ENCODE measurements around the gene MRO. TPM values are rescaled to one million over a fixed set of nuclear protein-coding genes. Genes with fewer than 3 reads are reported as not detected.

Gene MRO
- total RNA-seq, 1 experiment from 2014 or later = 0.32 TPM

DNA sequence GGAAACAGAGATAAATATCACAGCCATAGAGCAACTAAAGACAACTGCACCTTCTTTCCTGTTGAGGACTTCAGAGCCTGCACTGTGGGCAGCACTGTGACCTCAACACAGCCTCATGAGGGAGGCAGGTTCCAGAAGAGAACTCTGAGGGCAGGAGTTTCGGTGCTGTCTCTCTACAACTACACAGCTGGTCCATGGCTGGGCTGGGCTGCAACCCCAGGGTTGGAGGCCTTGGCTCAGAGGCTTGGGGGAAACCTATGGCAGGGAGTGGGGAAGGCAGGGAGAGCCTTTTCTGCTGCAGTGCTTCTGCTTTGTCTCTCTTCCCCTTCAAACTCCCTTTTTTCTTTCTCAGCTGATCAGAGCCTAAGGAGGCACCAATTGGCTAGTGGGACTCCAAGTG lies 66.5 kb downstream of the MRO start:
- ChIA-PET CTCF (no interaction called here), POLR2A (ENCODE audit: low non-redundant PET) (no interaction called here)
- no peak for DNase-seq (ENCODE audit: low spot score)
- BruUV-seq (replicated peaks) = no TSS peak
- H3K36me3 ChIP-seq (ENCODE audit: insufficient read depth, low read length, poor library complexity, severe bottlenecking) = no peaks in the 10 kb centered on the region
- no peak for TF ChIP-seq EZH2 (IDR thresholded peaks at IDR 0.05; ENCODE audit: borderline replicate concordance, low read depth, low read length, poor library complexity, severe bottlenecking)
- TF ChIP-seq, protein P1, sequence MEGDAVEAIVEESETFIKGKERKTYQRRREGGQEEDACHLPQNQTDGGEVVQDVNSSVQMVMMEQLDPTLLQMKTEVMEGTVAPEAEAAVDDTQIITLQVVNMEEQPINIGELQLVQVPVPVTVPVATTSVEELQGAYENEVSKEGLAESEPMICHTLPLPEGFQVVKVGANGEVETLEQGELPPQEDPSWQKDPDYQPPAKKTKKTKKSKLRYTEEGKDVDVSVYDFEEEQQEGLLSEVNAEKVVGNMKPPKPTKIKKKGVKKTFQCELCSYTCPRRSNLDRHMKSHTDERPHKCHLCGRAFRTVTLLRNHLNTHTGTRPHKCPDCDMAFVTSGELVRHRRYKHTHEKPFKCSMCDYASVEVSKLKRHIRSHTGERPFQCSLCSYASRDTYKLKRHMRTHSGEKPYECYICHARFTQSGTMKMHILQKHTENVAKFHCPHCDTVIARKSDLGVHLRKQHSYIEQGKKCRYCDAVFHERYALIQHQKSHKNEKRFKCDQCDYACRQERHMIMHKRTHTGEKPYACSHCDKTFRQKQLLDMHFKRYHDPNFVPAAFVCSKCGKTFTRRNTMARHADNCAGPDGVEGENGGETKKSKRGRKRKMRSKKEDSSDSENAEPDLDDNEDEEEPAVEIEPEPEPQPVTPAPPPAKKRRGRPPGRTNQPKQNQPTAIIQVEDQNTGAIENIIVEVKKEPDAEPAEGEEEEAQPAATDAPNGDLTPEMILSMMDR (conservative IDR thresholded peaks at IDR 0.05; ENCODE audit: low read depth, low read length) = no peak
- H3K27ac ChIP-seq (ENCODE audit: low read depth, low read length, poor library complexity, severe bottlenecking) = no peak overlapping the region
- H3K27me3 ChIP-seq (replicated peaks; ENCODE audit: insufficient read depth, low read depth, low read length, poor library complexity) = peaks cover 7% of the 10 kb centered on the region
- intact Hi-C loops (cut with micrococcal nuclease; ENCODE audit: unreplicated experiment) = no loop called here
- H3K9me3 ChIP-seq (ENCODE audit: low read depth, low read length, poor library complexity, severe bottlenecking) = no peaks in the 10 kb centered on the region
- H3K4me3 ChIP-seq (ENCODE audit: low read depth, low read length, poor library complexity, severe bottlenecking) = no peak overlapping the region
- H3K4me1 ChIP-seq (ENCODE audit: insufficient read depth, low read length, poor library complexity, severe bottlenecking) = peaks cover 9% of the 10 kb centered on the region

- H3K9me3 ChIP-seq (ENCODE audit: low read depth, low read length, poor library complexity, severe bottlenecking) = no peaks in the 10 kb centered on the region
- BruUV-seq (replicated peaks) = no TSS peak
- H3K4me3 ChIP-seq (ENCODE audit: low read depth, low read length, poor library complexity, severe bottlenecking) = no peak overlapping the region
- intact Hi-C loops (cut with micrococcal nuclease; ENCODE audit: unreplicated experiment) = no loop called here
- H3K4me1 ChIP-seq (ENCODE audit: insufficient read depth, low read length, poor library complexity, severe bottlenecking) = peaks cover 16% of the 10 kb centered on the region
- no peak overlapping the region for H3K27ac ChIP-seq (ENCODE audit: low read depth, low read length, poor library complexity, severe bottlenecking)
- peaks cover 7% of the 10 kb centered on the region for H3K27me3 ChIP-seq (replicated peaks; ENCODE audit: insufficient read depth, low read depth, low read length, poor library complexity)
- ChIA-PET CTCF (no interaction called here), POLR2A (ENCODE audit: low non-redundant PET) (no interaction called here)
- no peak for TF ChIP-seq EZH2 (IDR thresholded peaks at IDR 0.05; ENCODE audit: borderline replicate concordance, low read depth, low read length, poor library complexity, severe bottlenecking)
- TF ChIP-seq, protein P1 (conservative IDR thresholded peaks at IDR 0.05; ENCODE audit: low read depth, low read length) = no peak
- no peaks in the 10 kb centered on the region for H3K36me3 ChIP-seq (ENCODE audit: insufficient read depth, low read length, poor library complexity, severe bottlenecking)
- DNase-seq (ENCODE audit: low spot score) = no peak
Measured at GRCh38 chr18:50751947-50752346, 67.9 kb downstream of the MRO start.

GRCh38 chr18:50751490-50751889 lies 68.3 kb downstream of the MRO start:
- no TSS peak for BruUV-seq (replicated peaks)
- CTCF ChIA-PET = no interaction called here
- DNase-seq (ENCODE audit: low spot score) = no peak

More at GRCh38 chr18:50751490-50751889, 68.3 kb downstream of the MRO start:
- no peaks in the 10 kb centered on the region for H3K9me3 ChIP-seq (ENCODE audit: low read depth, low read length, poor library complexity, severe bottlenecking)
- H3K4me3 ChIP-seq (ENCODE audit: low read depth, low read length, poor library complexity, severe bottlenecking) = no peak overlapping the region
- H3K27ac ChIP-seq (ENCODE audit: low read depth, low read length, poor library complexity, severe bottlenecking) = no peak overlapping the region
- H3K36me3 ChIP-seq (ENCODE audit: insufficient read depth, low read length, poor library complexity, severe bottlenecking) = no peaks in the 10 kb centered on the region
- intact Hi-C loops (cut with micrococcal nuclease; ENCODE audit: unreplicated experiment) = no loop called here
- TF ChIP-seq, protein P1 (conservative IDR thresholded peaks at IDR 0.05; ENCODE audit: low read depth, low read length) = no peak
- TF ChIP-seq EZH2 (IDR thresholded peaks at IDR 0.05; ENCODE audit: borderline replicate concordance, low read depth, low read length, poor library complexity, severe bottlenecking) = no peak
- POLR2A ChIA-PET (ENCODE audit: low non-redundant PET) = no interaction called here
- H3K27me3 ChIP-seq (replicated peaks; ENCODE audit: insufficient read depth, low read depth, low read length, poor library complexity) = peaks cover 7% of the 10 kb centered on the region
- H3K4me1 ChIP-seq (ENCODE audit: insufficient read depth, low read length, poor library complexity, severe bottlenecking) = peaks cover 16% of the 10 kb centered on the region
